A549 (cell line): ENCODE results near the gene ASXL3. TPM values are rescaled to one million over a fixed set of nuclear protein-coding genes. Genes with fewer than 3 reads are reported as not detected.

Experiments
- ATAC-seq, 2 experiments: fragments of 200-7000 bp in 1 of 2; fragments of >200 bp in 1 of 2; cut with Nextera tagmentation in 1 of 2; cut with Tn5 transposase in 1 of 2; 3 replicates each; pipeline versions ENCODE4 v1.8.0 to v1.9.1; 2018 to 2020; ENCODE audit warnings: mild to moderate bottlenecking in 1 of 2, moderate library complexity in 1 of 2
- CTCF ChIA-PET: fragments of 300-600 bp; sonication (Branson Sonifier 250); formaldehyde crosslinking; extraction: SDS; loops from one replicate; lab custom pipeline; 2021; ENCODE audit warnings: antibody characterized with exemption, inconsistent platforms; lab: Yijun Ruan, JAX
- POLR2A ChIA-PET: fragments of 350-600 bp; formaldehyde crosslinking; extraction: SDS; loops from one replicate; lab custom pipeline; 2021; ENCODE audit warnings: antibody characterized with exemption, inconsistent platforms; lab: Yijun Ruan, JAX
- DNase-seq, 2 experiments: peaks; one replicate each; pipeline versions ENCODE4 v3.0.0 to v3.0.0-alpha.2; 2011 to 2016; ENCODE audit warnings: low read depth in 1 of 2, low spot score in 1 of 2
- FAIRE-seq: peaks from 2 replicates; lab custom pipeline; 2011; peaks lifted over from hg19 to GRCh38; lab: Jason Lieb, UNC
- H3K27ac ChIP-seq, 2 experiments: fragments of >200 bp; sonication (Bioruptor Twin); formaldehyde crosslinking; 3 replicates each; pipeline ENCODE4 v1.5.1; 2016 to 2017
- H3K4me1 ChIP-seq: fragments of >200 bp; sonication (Bioruptor Twin); formaldehyde crosslinking; 3 replicates; pipeline ENCODE4 v1.6.1; 2016
- H3K4me2 ChIP-seq: fragments of >200 bp; sonication (Bioruptor Twin); formaldehyde crosslinking; 3 replicates; pipeline ENCODE4 v1.6.1; 2016
- H3K4me3 ChIP-seq: fragments of >200 bp; sonication (Bioruptor Twin); formaldehyde crosslinking; 3 replicates; pipeline ENCODE4 v1.5.1; 2016
- H3K9me3 ChIP-seq: fragments of >200 bp; sonication (Bioruptor Twin); formaldehyde crosslinking; 3 replicates; pipeline ENCODE4 v1.6.1; 2016
- CBX8 ChIP-seq: fragments of 200-600 bp; sonication (generic); IDR thresholded peaks from 2 replicates; pipeline ENCODE4 v1.6.1; 2016
- CHD2 ChIP-seq: fragments of 150-350 bp; IDR thresholded peaks from 2 replicates; pipeline ENCODE4 v1.6.1; 2014; ENCODE audit warnings: low read length; ENCODE audit not compliant: partially characterized antibody
- CHD4 ChIP-seq: fragments of 200-600 bp; sonication (generic); IDR thresholded peaks from 2 replicates; pipeline ENCODE4 v1.6.1; 2016; ENCODE audit warnings: antibody characterized with exemption, mild to moderate bottlenecking, borderline replicate concordance
- E2F6 ChIP-seq: IDR thresholded peaks from 2 replicates; pipeline ENCODE4 v1.6.1; 2012; ENCODE audit warnings: low read depth, borderline replicate concordance
- EHF ChIP-seq: fragments of 250-450 bp; sonication (Bioruptor Pico); IDR thresholded peaks from 2 replicates; pipeline ENCODE4 v1.5.0; 2020; ENCODE audit warnings: mild to moderate bottlenecking
- EHMT2 ChIP-seq: fragments of 200-600 bp; sonication (generic); IDR thresholded peaks from 2 replicates; pipeline ENCODE4 v1.6.1; 2016; ENCODE audit warnings: antibody characterized with exemption, low read depth, mild to moderate bottlenecking, moderate library complexity
- ELK1 ChIP-seq: fragments of 150-350 bp; IDR thresholded peaks from 2 replicates; pipeline ENCODE4 v1.6.1; 2014; ENCODE audit warnings: low read depth, mild to moderate bottlenecking, low read length
- EP300 ChIP-seq, 2 experiments: fragments of >200 bp; sonication (Bioruptor Twin); formaldehyde crosslinking; IDR thresholded peaks; 2 replicates in 1 of 2; 3 replicates in 1 of 2; pipeline ENCODE4 v1.6.1; 2016 to 2017
- FOSL2 ChIP-seq, 2 experiments: fragments of 450-650 bp in 1 of 2; fragments of >200 bp in 1 of 2; sonication (Bioruptor Twin) in 1 of 2; formaldehyde crosslinking; IDR thresholded peaks; 2 replicates each; pipeline versions ENCODE4 v1.5.0 to v1.6.1; 2016 to 2020; ENCODE audit warnings: mild to moderate bottlenecking in 1 of 2, moderate library complexity in 1 of 2
- FOXS1 ChIP-seq: fragments of 250-450 bp; sonication (Bioruptor Pico); IDR thresholded peaks from 2 replicates; pipeline ENCODE4 v1.5.0; 2020; ENCODE audit warnings: mild to moderate bottlenecking, moderate library complexity
- HES2 ChIP-seq: fragments of >200 bp; sonication (Bioruptor Twin); formaldehyde crosslinking; IDR thresholded peaks from 2 replicates; pipeline ENCODE4 v1.6.1; 2016
- HEYL ChIP-seq: fragments of 250-450 bp; sonication (Bioruptor Pico); IDR thresholded peaks from 2 replicates; pipeline ENCODE4 v1.8.0; 2021; ENCODE audit warnings: mild to moderate bottlenecking, moderate library complexity
- HOXA7 ChIP-seq: fragments of 250-450 bp; sonication (Bioruptor Pico); IDR thresholded peaks from 2 replicates; pipeline ENCODE4 v1.5.0; 2020; ENCODE audit warnings: mild to moderate bottlenecking, moderate library complexity
- HOXB5 ChIP-seq: fragments of 250-450 bp; sonication (Bioruptor Pico); IDR thresholded peaks from 2 replicates; pipeline ENCODE4 v1.5.0; 2020; ENCODE audit warnings: mild to moderate bottlenecking, moderate library complexity
- JUN ChIP-seq, 2 experiments: fragments of >200 bp; sonication (Bioruptor Twin); formaldehyde crosslinking; IDR thresholded peaks; 2 replicates in 1 of 2; 3 replicates in 1 of 2; pipeline ENCODE4 v1.6.1; 2016 to 2017
- JUNB ChIP-seq: fragments of >200 bp; sonication (Bioruptor Twin); formaldehyde crosslinking; IDR thresholded peaks from 2 replicates; pipeline ENCODE4 v1.6.1; 2016
- MAFK ChIP-seq: fragments of 450-650 bp; IDR thresholded peaks from 2 replicates; pipeline ENCODE4 v1.6.1; 2014; ENCODE audit not compliant: partially characterized antibody
- MAX ChIP-seq: IDR thresholded peaks from 2 replicates; pipeline ENCODE4 v1.6.1; 2012
- MYC ChIP-seq: IDR thresholded peaks from 2 replicates; pipeline ENCODE4 v1.6.1; 2012; ENCODE audit warnings: mild to moderate bottlenecking, inconsistent platforms, low read length, improper control_type of control experiment, borderline replicate concordance
- NFE2L2 ChIP-seq: fragments of 150-350 bp; conservative IDR thresholded peaks from 2 replicates; pipeline ENCODE4 v1.6.1; 2014; ENCODE audit warnings: low read length
- NPAS2 ChIP-seq: fragments of 250-450 bp; sonication (Bioruptor Pico); IDR thresholded peaks from 2 replicates; pipeline ENCODE4 v1.8.0; 2022; ENCODE audit warnings: mild to moderate bottlenecking, moderate library complexity, borderline replicate concordance
- PBX3 ChIP-seq: IDR thresholded peaks from 2 replicates; pipeline ENCODE4 v1.6.1; 2012
- POLR2AphosphoS2 ChIP-seq: conservative IDR thresholded peaks from 2 replicates; pipeline ENCODE4 v1.6.1; 2012; ENCODE audit warnings: low read length, improper control_type of control experiment, inconsistent platforms
- RCOR1 ChIP-seq: fragments of 150-350 bp; IDR thresholded peaks from 2 replicates; pipeline ENCODE4 v1.6.1; 2014; ENCODE audit warnings: antibody characterized with exemption, low read length, low read depth
- REST ChIP-seq: fragments of 200-600 bp; sonication (generic); IDR thresholded peaks from 2 replicates; pipeline ENCODE4 v1.6.1; 2016; ENCODE audit warnings: antibody characterized with exemption, mild to moderate bottlenecking, moderate library complexity
- RFX5 ChIP-seq: fragments of 450-650 bp; IDR thresholded peaks from 2 replicates; pipeline ENCODE4 v1.7.1; 2014; ENCODE audit warnings: antibody characterized with exemption, mild to moderate bottlenecking, moderate library complexity
- TFCP2L1 ChIP-seq: fragments of 250-450 bp; sonication (Bioruptor Pico); IDR thresholded peaks from 2 replicates; pipeline ENCODE4 v1.5.0; 2021; ENCODE audit warnings: mild to moderate bottlenecking
- TP53 ChIP-seq: fragments of 250-450 bp; sonication (Bioruptor Pico); IDR thresholded peaks from 2 replicates; pipeline ENCODE4 v1.5.0; 2021; ENCODE audit warnings: mild to moderate bottlenecking, moderate library complexity
- USF2 ChIP-seq: fragments of 450-650 bp; IDR thresholded peaks from 2 replicates; pipeline ENCODE4 v1.6.1; 2014; ENCODE audit warnings: antibody characterized with exemption
- ZC3H11A ChIP-seq: fragments of 450-650 bp; IDR thresholded peaks from 2 replicates; pipeline ENCODE4 v1.6.1; 2014; ENCODE audit warnings: antibody characterized with exemption, mild to moderate bottlenecking
- ZFP36 ChIP-seq: fragments of 450-650 bp; IDR thresholded peaks from 2 replicates; pipeline ENCODE4 v1.6.1; 2014; ENCODE audit warnings: borderline replicate concordance; ENCODE audit not compliant: partially characterized antibody
- ZNF302 ChIP-seq: fragments of 250-450 bp; sonication (Bioruptor Pico); IDR thresholded peaks from 2 replicates; pipeline ENCODE4 v1.9.0; 2021; ENCODE audit warnings: inconsistent platforms, mild to moderate bottlenecking, moderate library complexity
- ZSCAN20 ChIP-seq: fragments of 250-450 bp; sonication (Bioruptor Pico); IDR thresholded peaks from 2 replicates; pipeline ENCODE4 v1.8.0; 2022; ENCODE audit warnings: mild to moderate bottlenecking, moderate library complexity
- WGBS: methylation state at CpG from one replicate; pipeline ENCODE4 v1.1.6; 2017; ENCODE audit errors: missing lambda C conversion rate; 5-methylcytosine and 5-hydroxymethylcytosine counted together
- polyA plus RNA-seq, 4 experiments: library from polyadenylated mRNA; depleted of rRNA in 3 of 4; stranded (reverse); fragments of >200 nt; fragmentation: RNase III in 1 of 4; extraction: RNeasy Plus Mini Kit Qiagen cat#74134 plus additional on column Dnase treatment in 1 of 4; gene quantifications; 2 replicates in 3 of 4; 3 replicates in 1 of 4; pipeline ENCODE4 v1.2.3, GENCODE V29; 2011 to 2017

ASXL3 gene
- polyA plus RNA-seq, 2 of the 4 experiments (the other 2 are of a cell fraction), result not detected

GRCh38 chr18:33585431-33585775, 7.4 kb downstream of the ASXL3 start:
- WGBS, result 30% methylated on average over 3 of the region's 3 CpGs
- no peak for ATAC-seq
- TF ChIP-seq MYC (no peak), JUNB (no peak), FOXS1 (no peak), POLR2AphosphoS2 (no peak), CHD4 (no peak), MAFK (no peak), CHD2 (no peak), ZFP36 (no peak), EHMT2 (no peak), FOSL2 (IDR thresholded peaks at IDR 0.05) (no peak), FOSL2 (CRISPR knock-in tag; IDR thresholded peaks at IDR 0.05) (no peak), ZC3H11A (no peak), EHF (CRISPR knock-in tag) (no peak), NPAS2 (no peak), RCOR1 (no peak), HOXA7 (CRISPR knock-in tag) (no peak), EP300 (IDR thresholded peaks at IDR 0.05) (no peak), HEYL (CRISPR knock-in tag) (no peak), MAX (no peak), USF2 (no peak)
- TF ChIP-seq, all 56 proteins: peak for 0

GRCh38 chr18:33588361-33588760, 10.3 kb downstream of the ASXL3 start:
- WGBS, result 0% methylated on average over 2 of the region's 2 CpGs
- FAIRE-seq (no peak), ATAC-seq (no peak), DNase-seq (no peak)
- CTCF ChIA-PET, result no interaction called here
- no peak overlapping the region for H3K4me3 ChIP-seq
- no peaks in the 10 kb centered on the region for H3K9me3 ChIP-seq
- no peak overlapping the region for H3K27ac ChIP-seq
- POLR2A ChIA-PET, result no interaction called here
- H3K4me1 ChIP-seq, result no peaks in the 10 kb centered on the region
- no peak overlapping the region for H3K4me2 ChIP-seq
- TF ChIP-seq NFE2L2, result no peak
- no peak for TF ChIP-seq ELK1
- TF ChIP-seq RCOR1, result no peak
- TF ChIP-seq NPAS2, result no peak
- TF ChIP-seq REST, result no peak
- no peak for TF ChIP-seq JUN (IDR thresholded peaks at IDR 0.05)
- TF ChIP-seq ZC3H11A, result no peak
- no peak for TF ChIP-seq E2F6
- TF ChIP-seq CHD2, result no peak
- TF ChIP-seq HES2, result no peak
- no peak for TF ChIP-seq ZSCAN20 (CRISPR knock-in tag)
- TF ChIP-seq TP53 (CRISPR knock-in tag), result no peak
- TF ChIP-seq CBX8, result no peak
- TF ChIP-seq HOXB5 (CRISPR knock-in tag), result no peak
- no peak for TF ChIP-seq RFX5
- TF ChIP-seq HEYL (CRISPR knock-in tag), result no peak
- no peak for TF ChIP-seq TFCP2L1 (CRISPR knock-in tag)
- no peak for TF ChIP-seq PBX3
- no peak for TF ChIP-seq ZNF302 (CRISPR knock-in tag)

More at GRCh38 chr18:33585431-33585775, 7.4 kb downstream of the ASXL3 start:
- FAIRE-seq (no peak), DNase-seq (no peak)
- H3K4me3 ChIP-seq, result no peak overlapping the region
- H3K4me1 ChIP-seq, result no peaks in the 10 kb centered on the region
- no peak overlapping the region for H3K4me2 ChIP-seq
- ChIA-PET CTCF (no interaction called here), POLR2A (no interaction called here)
- no peak overlapping the region for H3K27ac ChIP-seq
- H3K9me3 ChIP-seq, result no peaks in the 10 kb centered on the region
